Body of pancreas (tissue), 4 donors: ENCODE measurements around the gene WLS. TPM values are rescaled to one million over a fixed set of nuclear protein-coding genes. Genes with fewer than 3 reads are reported as not detected.

Source experiments
- ATAC-seq: fragments of 150-250 bp; one replicate; pipeline ENCODE4 v1.9.1; 2016
- DNase-seq, 4 donors: peaks; one replicate each; pipeline ENCODE4 v3.0.0-alpha.2; 2019
- H3K27ac ChIP-seq, 4 donors: fragments of 200-600 bp; sonication (generic); 1 replicate in 3 of 4; 2 replicates in 1 of 4; pipeline versions ENCODE4 v1.5.1 to v1.6.1; 2016 to 2019; ENCODE audit warnings: mild to moderate bottlenecking in 1 of 4, mixed read lengths in 1 of 4, moderate library complexity in 1 of 4
- H3K27me3 ChIP-seq, 2 donors: fragments of 200-600 bp; sonication (generic); one replicate each; pipeline ENCODE4 v1.6.0; 2016; ENCODE audit warnings: mild to moderate bottlenecking in 1 of 2
- H3K36me3 ChIP-seq, 2 donors: fragments of 200-600 bp; sonication (generic); replicated peaks in 1 of 2; 2 replicates each; pipeline ENCODE4 v1.5.1; 2016; ENCODE audit warnings: low read depth in 2 of 2; ENCODE audit not compliant: insufficient read depth in 1 of 2
- H3K4me1 ChIP-seq: fragments of 200-600 bp; sonication (generic); one replicate; pipeline ENCODE4 v1.6.0; 2016
- H3K4me3 ChIP-seq, 2 donors: fragments of 200-600 bp; sonication (generic); 1 replicate in 1 of 2; 2 replicates in 1 of 2; pipeline ENCODE4 v1.5.1; 2016 to 2019
- H3K9me3 ChIP-seq, 3 donors: fragments of 200-600 bp; sonication (generic); 1 replicate in 2 of 3; 2 replicates in 1 of 3; pipeline ENCODE4 v1.5.1; 2016
- CTCF ChIP-seq, 7 experiments: fragments of 450-650 bp in 4 of 7; fragments of 200-600 bp in 3 of 7; sonication (generic) in 3 of 7; IDR thresholded peaks; one replicate each; pipeline ENCODE4 v1.5.1; 2016 to 2019; ENCODE audit warnings: antibody characterized with exemption in 7 of 7
- POLR2A ChIP-seq, 3 donors: fragments of 450-650 bp; IDR thresholded peaks; one replicate each; pipeline ENCODE4 v1.6.1; 2016; ENCODE audit warnings: antibody characterized with exemption in 3 of 3, mild to moderate bottlenecking in 2 of 3
- WGBS, 2 donors: methylation state at CpG; one replicate each; pipeline ENCODE4 v1.1.5; 2017; 5-methylcytosine and 5-hydroxymethylcytosine counted together
- intact Hi-C: fragments of 100-400 bp; cut with DNase I; formaldehyde crosslinking; loops from one replicate; pipeline ENCODE4 v1.15.1; 2023
- total RNA-seq, 2 donors: library from RNA; depleted of rRNA; stranded (reverse); fragments of >200 nt; gene quantifications; one replicate each; pipeline ENCODE4 v1.1.0, GENCODE V29; 2016

WLS gene
- total RNA-seq, 2 donors from 2014 or later, result 39.6 to 73.4 TPM

GRCh38 chr1:68225781-68226180 is 6.5 kb downstream of the WLS start:
- Histone ChIP-seq H3K4me3 (no peak overlapping the region), H3K36me3 (no peaks in the 10 kb centered on the region), H3K27me3 (no peaks in the 10 kb centered on the region), H3K27ac (peak overlapping the region in 1 of 4 donors; percentile 70), H3K4me1 (peaks cover 79% of the 10 kb centered on the region), H3K9me3 (no peaks in the 10 kb centered on the region)
- 88 to 91% methylated on average over 1 of the region's 1 CpG for WGBS, 2 donors
- intact Hi-C loops, result no loop called here
- ATAC-seq, result no peak
- DNase-seq, result no peak
- no peak for TF ChIP-seq POLR2A (IDR thresholded peaks at IDR 0.05)
- TF ChIP-seq CTCF (IDR thresholded peaks at IDR 0.05), result no peak

GRCh38 chr1:68223687-68224086 is 8.6 kb downstream of the WLS start:
- H3K4me1 ChIP-seq, result peaks cover 82% of the 10 kb centered on the region

GRCh38 chr1:68221980-68222373 is 10.3 kb downstream of the WLS start:
- no peak overlapping the region for H3K4me3 ChIP-seq
- DNase-seq, result no peak
- TF ChIP-seq POLR2A (IDR thresholded peaks at IDR 0.05) (no peak), CTCF (IDR thresholded peaks at IDR 0.05) (no peak)
- WGBS, 2 donors, result 43 to 59% methylated on average over 5 of the region's 5 CpGs
- no peaks in the 10 kb centered on the region for H3K36me3 ChIP-seq
- peaks cover 86% of the 10 kb centered on the region for H3K4me1 ChIP-seq
- no peaks in the 10 kb centered on the region for H3K27me3 ChIP-seq
- peak overlapping the region in 2 of 4 donors; percentile 17 to 33 for H3K27ac ChIP-seq
- intact Hi-C loops, result no loop called here
- H3K9me3 ChIP-seq, result no peaks in the 10 kb centered on the region
- no peak for ATAC-seq

More at GRCh38 chr1:68223687-68224086, 8.6 kb downstream of the WLS start:
- DNase-seq (peak in 2 of 4 donors; percentile 38 to 40), ATAC-seq (peak; percentile 70)
- no peaks in the 10 kb centered on the region for H3K9me3 ChIP-seq
- intact Hi-C loops, result no loop called here
- no peaks in the 10 kb centered on the region for H3K36me3 ChIP-seq
- H3K27ac ChIP-seq, result peak overlapping the region in 3 of 4 donors; percentile 49 to 70 (median 51)
- 15 to 16% methylated on average over 2 of the region's 2 CpGs for WGBS, 2 donors
- no peak overlapping the region for H3K4me3 ChIP-seq
- H3K27me3 ChIP-seq, result no peaks in the 10 kb centered on the region
- no peak for TF ChIP-seq CTCF (IDR thresholded peaks at IDR 0.05)
- no peak for TF ChIP-seq POLR2A (IDR thresholded peaks at IDR 0.05)

GRCh38 chr1:68221001-68221979 is 11.0 kb downstream of the WLS start:
- peak overlapping the region in 2 of 4 donors; percentile 33 to 50 for H3K27ac ChIP-seq
- intact Hi-C loops, result no loop called here
- no peaks in the 10 kb centered on the region for H3K36me3 ChIP-seq
- WGBS, 2 donors, result 48 to 52% methylated on average over 4 of the region's 4 CpGs
- no peak overlapping the region for H3K4me3 ChIP-seq
- no peak for TF ChIP-seq CTCF (IDR thresholded peaks at IDR 0.05)
- H3K9me3 ChIP-seq, result no peaks in the 10 kb centered on the region
- DNase-seq, result no peak
- peaks cover 86% of the 10 kb centered on the region for H3K4me1 ChIP-seq
- no peaks in the 10 kb centered on the region for H3K27me3 ChIP-seq
- no peak for ATAC-seq
